Stimulated activated CD8-positive, alpha-beta memory T cell treated with anti-CD3 and anti-CD28 coated beads, Interleukin-2, amount 100 ng/mL, for 48 hours (primary cell): ENCODE results near the gene ETFB.

ENCODE experiments used
- DNase-seq, 2 donors: peaks; one replicate each; pipeline ENCODE4 v3.0.0-alpha.2; 2020; ENCODE audit warnings: low read depth in 2 of 2

The ETFB gene

GRCh38 chr19:51295382-51296126 is 70.6 kb downstream of the ETFB start:
- no peak for DNase-seq
